IPS-15b (cell line): ENCODE results near the gene PNLIPRP1.

Source experiments
- H3K27me3 ChIP-seq: one replicate; pipeline ENCODE4 v1.6.1; 2013; ENCODE audit warnings: low read length; ENCODE audit not compliant: control insufficient read depth, insufficient read depth
- H3K36me3 ChIP-seq: one replicate; pipeline ENCODE4 v1.6.1; 2013; ENCODE audit warnings: low read length; ENCODE audit not compliant: control insufficient read depth, insufficient read depth
- H3K4me1 ChIP-seq: one replicate; pipeline ENCODE4 v1.6.1; 2013; ENCODE audit warnings: mild to moderate bottlenecking, low read length; ENCODE audit not compliant: control insufficient read depth, insufficient read depth
- H3K4me3 ChIP-seq: one replicate; pipeline ENCODE4 v1.5.1; 2013; ENCODE audit warnings: low read depth, low read length
- H3K9ac ChIP-seq: one replicate; pipeline ENCODE4 v1.6.1; 2013; ENCODE audit warnings: low read depth, mild to moderate bottlenecking, low read length
- H3K9me3 ChIP-seq: one replicate; pipeline ENCODE4 v1.6.1; 2013; ENCODE audit warnings: mild to moderate bottlenecking, low read length; ENCODE audit not compliant: control insufficient read depth, insufficient read depth

PNLIPRP1 gene

GRCh38 chr10:116636385-116636784, 45.6 kb downstream of the PNLIPRP1 start:
- no peaks in the 10 kb centered on the region for H3K27me3 ChIP-seq
- no peaks in the 10 kb centered on the region for H3K36me3 ChIP-seq
- H3K9ac ChIP-seq: no peak overlapping the region
- H3K9me3 ChIP-seq: no peaks in the 10 kb centered on the region
- H3K4me1 ChIP-seq: no peaks in the 10 kb centered on the region
- no peak overlapping the region for H3K4me3 ChIP-seq

GRCh38 chr10:116636976-116637375, 46.2 kb downstream of the PNLIPRP1 start:
- H3K36me3 ChIP-seq: no peaks in the 10 kb centered on the region
- no peak overlapping the region for H3K9ac ChIP-seq
- no peaks in the 10 kb centered on the region for H3K27me3 ChIP-seq
- H3K4me3 ChIP-seq: no peak overlapping the region
- no peaks in the 10 kb centered on the region for H3K4me1 ChIP-seq
- no peaks in the 10 kb centered on the region for H3K9me3 ChIP-seq

- Histone ChIP-seq H3K9ac (no peak overlapping the region), H3K9me3 (no peaks in the 10 kb centered on the region), H3K27me3 (no peaks in the 10 kb centered on the region), H3K36me3 (no peaks in the 10 kb centered on the region), H3K4me3 (no peak overlapping the region), H3K4me1 (no peaks in the 10 kb centered on the region)
Measured at GRCh38 chr10:116637830-116638229, 47.1 kb downstream of the PNLIPRP1 start.

- H3K4me3 ChIP-seq: no peak overlapping the region
- H3K4me1 ChIP-seq: no peaks in the 10 kb centered on the region
- no peak overlapping the region for H3K9ac ChIP-seq
- no peaks in the 10 kb centered on the region for H3K36me3 ChIP-seq
- no peaks in the 10 kb centered on the region for H3K27me3 ChIP-seq
- H3K9me3 ChIP-seq: no peaks in the 10 kb centered on the region
Measured at GRCh38 chr10:116646502-116646901, 55.7 kb downstream of the PNLIPRP1 start.

GRCh38 chr10:116648903-116649302, 58.1 kb downstream of the PNLIPRP1 start:
- Histone ChIP-seq H3K4me3 (no peak overlapping the region), H3K9me3 (no peaks in the 10 kb centered on the region), H3K36me3 (no peaks in the 10 kb centered on the region), H3K4me1 (no peaks in the 10 kb centered on the region), H3K9ac (no peak overlapping the region), H3K27me3 (no peaks in the 10 kb centered on the region)

GRCh38 chr10:116653885-116654284, 63.1 kb downstream of the PNLIPRP1 start:
- Histone ChIP-seq H3K27me3 (no peaks in the 10 kb centered on the region), H3K4me1 (no peaks in the 10 kb centered on the region), H3K9ac (no peak overlapping the region), H3K36me3 (no peaks in the 10 kb centered on the region), H3K9me3 (no peaks in the 10 kb centered on the region), H3K4me3 (no peak overlapping the region)

- Histone ChIP-seq H3K9me3 (no peaks in the 10 kb centered on the region), H3K4me1 (no peaks in the 10 kb centered on the region), H3K4me3 (no peak overlapping the region), H3K27me3 (no peaks in the 10 kb centered on the region), H3K9ac (no peak overlapping the region), H3K36me3 (no peaks in the 10 kb centered on the region)
Measured at GRCh38 chr10:116654816-116655215, 64.1 kb downstream of the PNLIPRP1 start.

GRCh38 chr10:116655568-116655967, 64.8 kb downstream of the PNLIPRP1 start:
- no peaks in the 10 kb centered on the region for H3K9me3 ChIP-seq
- no peaks in the 10 kb centered on the region for H3K4me1 ChIP-seq
- no peak overlapping the region for H3K4me3 ChIP-seq
- no peaks in the 10 kb centered on the region for H3K36me3 ChIP-seq
- no peaks in the 10 kb centered on the region for H3K27me3 ChIP-seq
- no peak overlapping the region for H3K9ac ChIP-seq

GRCh38 chr10:116656044-116656443, 65.3 kb downstream of the PNLIPRP1 start:
- Histone ChIP-seq H3K27me3 (no peaks in the 10 kb centered on the region), H3K4me1 (no peaks in the 10 kb centered on the region), H3K9me3 (no peaks in the 10 kb centered on the region), H3K9ac (no peak overlapping the region), H3K4me3 (no peak overlapping the region), H3K36me3 (no peaks in the 10 kb centered on the region)

- Histone ChIP-seq H3K36me3 (no peaks in the 10 kb centered on the region), H3K9me3 (no peaks in the 10 kb centered on the region), H3K9ac (no peak overlapping the region), H3K27me3 (no peaks in the 10 kb centered on the region), H3K4me1 (no peaks in the 10 kb centered on the region), H3K4me3 (no peak overlapping the region)
Measured at GRCh38 chr10:116657863-116658551, 67.2 kb downstream of the PNLIPRP1 start.
